H9 (cell line): Measurements from ENCODE around the gene NCAM1. TPM values are rescaled to one million over a fixed set of nuclear protein-coding genes. Genes with fewer than 3 reads are reported as not detected.

Experiments used
- DNase-seq: peaks from one replicate; pipeline ENCODE4 v3.0.0-alpha.2; 2017
- H2AFZ ChIP-seq: one replicate; pipeline ENCODE4 v1.6.1; 2013; ENCODE audit warnings: mild to moderate bottlenecking, low read length, control low read depth, moderate library complexity
- H2AK5ac ChIP-seq: 2 replicates; pipeline ENCODE4 v1.6.1; 2013; ENCODE audit warnings: low read length, control low read depth, mixed read lengths; ENCODE audit not compliant: insufficient read length
- H2BK120ac ChIP-seq: one replicate; pipeline ENCODE4 v1.6.1; 2013; ENCODE audit warnings: low read depth, mild to moderate bottlenecking, low read length, control low read depth, inconsistent platforms; ENCODE audit not compliant: poor library complexity, severe bottlenecking
- H2BK12ac ChIP-seq: 2 replicates; pipeline ENCODE4 v1.6.1; 2013; ENCODE audit warnings: low read length, control low read depth, mixed read lengths, low read depth; ENCODE audit not compliant: insufficient read length
- H2BK15ac ChIP-seq: 2 replicates; pipeline ENCODE4 v1.6.1; 2013; ENCODE audit warnings: low read depth, low read length, control low read depth
- H2BK20ac ChIP-seq: one replicate; pipeline ENCODE4 v1.6.1; 2013; ENCODE audit warnings: low read depth, mild to moderate bottlenecking, low read length, control low read depth, inconsistent platforms; ENCODE audit not compliant: poor library complexity, severe bottlenecking
- H2BK5ac ChIP-seq: 2 replicates; pipeline ENCODE4 v1.6.1; 2013; ENCODE audit warnings: low read length, control low read depth, mixed read lengths; ENCODE audit not compliant: insufficient read length
- H3K14ac ChIP-seq: 2 replicates; pipeline ENCODE4 v1.6.1; 2013; ENCODE audit warnings: low read length, control low read depth; ENCODE audit not compliant: insufficient read depth
- H3K18ac ChIP-seq: 2 replicates; pipeline ENCODE4 v1.6.1; 2013; ENCODE audit warnings: low read depth, mild to moderate bottlenecking, mixed read lengths, low read length, control low read depth; ENCODE audit not compliant: insufficient read length
- H3K23ac ChIP-seq: 2 replicates; pipeline ENCODE4 v1.6.1; 2013; ENCODE audit warnings: low read length, control low read depth, mixed read lengths, low read depth; ENCODE audit not compliant: insufficient read length
- H3K23me2 ChIP-seq: 2 replicates; pipeline ENCODE4 v1.6.1; 2013; ENCODE audit warnings: low read depth, mild to moderate bottlenecking, mixed read lengths, low read length, control low read depth; ENCODE audit not compliant: insufficient read length, poor library complexity, severe bottlenecking
- H3K27ac ChIP-seq: 2 replicates; pipeline ENCODE4 v1.5.1; 2013; ENCODE audit warnings: low read length, control low read depth, mixed read lengths, low read depth; ENCODE audit not compliant: insufficient read length
- H3K27me3 ChIP-seq: 2 replicates; pipeline ENCODE4 v1.6.1; 2013; ENCODE audit warnings: low read length, control low read depth, inconsistent platforms; ENCODE audit not compliant: insufficient read depth
- H3K4ac ChIP-seq: 2 replicates; pipeline ENCODE4 v1.6.1; 2013; ENCODE audit warnings: low read depth, mild to moderate bottlenecking, control low read depth, inconsistent platforms, low read length, moderate library complexity
- H3K4me1 ChIP-seq: 2 replicates; pipeline ENCODE4 v1.6.1; 2013; ENCODE audit warnings: low read length, control low read depth, inconsistent platforms; ENCODE audit not compliant: insufficient read depth
- H3K4me2 ChIP-seq: 2 replicates; pipeline ENCODE4 v1.6.1; 2013; ENCODE audit warnings: low read length, control low read depth, mixed read lengths; ENCODE audit not compliant: insufficient read length, insufficient read depth
- H3K56ac ChIP-seq: 2 replicates; pipeline ENCODE4 v1.6.1; 2013; ENCODE audit warnings: low read depth, mild to moderate bottlenecking, mixed read lengths, low read length, control low read depth; ENCODE audit not compliant: insufficient read length
- H3K79me1 ChIP-seq: 2 replicates; pipeline ENCODE4 v1.6.1; 2013; ENCODE audit warnings: low read depth, mild to moderate bottlenecking, moderate library complexity, low read length, control low read depth, inconsistent platforms; ENCODE audit not compliant: insufficient read depth, poor library complexity, severe bottlenecking
- H3K79me2 ChIP-seq: 2 replicates; pipeline ENCODE4 v1.6.1; 2013; ENCODE audit warnings: low read length, control low read depth, inconsistent platforms; ENCODE audit not compliant: insufficient read depth
- H3K9ac ChIP-seq: 2 replicates; pipeline ENCODE4 v1.6.1; 2013; ENCODE audit warnings: low read length, control low read depth, mixed read lengths; ENCODE audit not compliant: insufficient read length; ENCODE audit errors: extremely low read depth
- H3K9me3 ChIP-seq: one replicate; pipeline ENCODE4 v1.6.1; 2013; ENCODE audit warnings: low read depth, low read length, inconsistent platforms; ENCODE audit not compliant: control insufficient read depth
- H3T11ph ChIP-seq: one replicate; pipeline ENCODE4 v1.6.1; 2013; ENCODE audit warnings: mild to moderate bottlenecking, low read length, control low read depth, inconsistent platforms
- H4K20me1 ChIP-seq: one replicate; pipeline ENCODE4 v1.6.1; 2013; ENCODE audit not compliant: control insufficient read depth, insufficient read length, insufficient read depth
- H4K5ac ChIP-seq: 2 replicates; pipeline ENCODE4 v1.6.1; 2013; ENCODE audit warnings: low read depth, mild to moderate bottlenecking, mixed read lengths, low read length, control low read depth; ENCODE audit not compliant: insufficient read length
- H4K8ac ChIP-seq: replicated peaks from 2 replicates; pipeline ENCODE4 v1.6.1; 2013; ENCODE audit warnings: low read length, control low read depth, mixed read lengths, low read depth; ENCODE audit not compliant: insufficient read length
- H4K91ac ChIP-seq: 2 replicates; pipeline ENCODE4 v1.6.1; 2013; ENCODE audit warnings: low read depth, mild to moderate bottlenecking, moderate library complexity, mixed read lengths, low read length, control low read depth; ENCODE audit not compliant: insufficient read length
- H3K27ac Mint-ChIP-seq, 3 experiments: 2 replicates in 2 of 3; 3 replicates in 1 of 3; pipeline ENCODE4 v1.8.0; 2020 to 2021; ENCODE audit warnings: mixed read lengths in 3 of 3, mild to moderate bottlenecking in 1 of 3, moderate library complexity in 1 of 3
- H3K27me3 Mint-ChIP-seq: 2 replicates; pipeline ENCODE4 v1.8.0; 2021; ENCODE audit warnings: low read depth, mild to moderate bottlenecking, moderate library complexity, mixed read lengths
- H3K36me3 Mint-ChIP-seq, 3 experiments: 2 replicates in 2 of 3; 3 replicates in 1 of 3; pipeline ENCODE4 v1.8.0; 2020 to 2021; ENCODE audit warnings: low read depth in 3 of 3, mixed read lengths in 3 of 3; ENCODE audit not compliant: insufficient read depth in 1 of 3
- H3K4me1 Mint-ChIP-seq, 2 experiments: 2 replicates each; pipeline ENCODE4 v1.8.0; 2020; ENCODE audit warnings: mixed read lengths in 2 of 2
- H3K4me3 Mint-ChIP-seq, 2 experiments: 2 replicates in 1 of 2; 3 replicates in 1 of 2; pipeline ENCODE4 v1.8.0; 2020 to 2021; ENCODE audit warnings: mild to moderate bottlenecking in 2 of 2, mixed read lengths in 2 of 2, moderate library complexity in 1 of 2
- H3K9me3 Mint-ChIP-seq, 2 experiments: 2 replicates in 1 of 2; 3 replicates in 1 of 2; pipeline ENCODE4 v1.8.0; 2020; ENCODE audit warnings: mild to moderate bottlenecking in 2 of 2, mixed read lengths in 2 of 2, moderate library complexity in 1 of 2
- CTCF ChIP-seq: fragments of 200-600 bp; sonication (generic); conservative IDR thresholded peaks from 3 replicates; pipeline ENCODE4 v1.8.0; 2021; ENCODE audit warnings: antibody characterized with exemption, mild to moderate bottlenecking
- WGBS: extraction: QIAGEN DNeasy Blood & Tissue Kit; methylation state at CpG from one replicate; pipeline ENCODE4 v1.1.7; 2013; ENCODE audit warnings: missing lambda C conversion rate, low lambda C conversion rate, mixed read lengths; ENCODE audit not compliant: insufficient read length; ENCODE audit errors: extremely low coverage; 5-methylcytosine and 5-hydroxymethylcytosine counted together
- total RNA-seq: library from RNA; stranded (reverse); gene quantifications from 2 replicates; pipeline ENCODE4 v1.2.1, GENCODE V29; 2021

Gene NCAM1
- total RNA-seq, 1 experiment from 2014 or later, result 2.5 TPM

DNA sequence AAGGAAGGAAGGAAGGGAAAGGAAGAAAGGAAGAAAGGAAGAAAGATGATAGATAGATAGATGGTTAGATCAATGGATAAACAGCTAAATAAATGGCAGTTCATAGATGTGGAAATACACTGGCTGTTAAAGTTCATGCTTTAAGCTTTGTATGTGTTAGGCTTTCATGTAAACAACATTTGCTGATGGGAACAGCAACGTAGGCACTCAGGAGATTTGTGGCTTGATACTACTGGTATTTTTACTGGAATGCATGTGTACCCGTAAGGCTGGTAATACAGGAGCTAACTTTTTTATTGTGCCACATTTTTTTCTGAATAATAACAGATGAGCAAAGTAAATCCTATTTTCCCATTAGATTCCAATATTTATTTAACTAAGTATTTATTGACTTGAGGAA is 85.6 kb downstream of the NCAM1 start:
- H3K14ac ChIP-seq, result no peak overlapping the region
- no peak overlapping the region for H2BK12ac ChIP-seq
- no peaks in the 10 kb centered on the region for H3K9me3 ChIP-seq
- H3K56ac ChIP-seq, result no peak overlapping the region
- TF ChIP-seq CTCF, result no peak
- H2BK15ac ChIP-seq, result no peak overlapping the region
- no peak overlapping the region for H2BK5ac ChIP-seq
- DNase-seq, result no peak
- Mint-ChIP-seq H3K27me3 (no peaks in the 10 kb centered on the region; the same call in none of the 2 replicates), H3K4me3 (no peak overlapping the region), H3K9me3 (peaks cover 0 to 11% of the 10 kb centered on the region in 2 experiments; a peak in 4 of 5 replicates), H3K36me3 (peaks cover 0 to 2% (median 0%) of the 10 kb centered on the region in 3 experiments; a peak in 3 of 7 replicates), H3K27ac (no peak overlapping the region), H3K4me1 (peaks cover 12 to 13% of the 10 kb centered on the region in 2 experiments)
- H2BK120ac ChIP-seq, result no peak overlapping the region
- H3T11ph ChIP-seq, result no peak overlapping the region
- H2AK5ac ChIP-seq, result no peak overlapping the region
- H3K27ac ChIP-seq, result no peak overlapping the region
- H3K79me1 ChIP-seq, result no peaks in the 10 kb centered on the region
- no peak overlapping the region for H3K9ac ChIP-seq
- no peak overlapping the region for H2BK20ac ChIP-seq
- no peaks in the 10 kb centered on the region for H3K79me2 ChIP-seq
- no peak overlapping the region for H3K4me2 ChIP-seq
- no peaks in the 10 kb centered on the region for H3K23me2 ChIP-seq
- no peak overlapping the region for H4K5ac ChIP-seq
- no peaks in the 10 kb centered on the region for H3K27me3 ChIP-seq
- H4K8ac ChIP-seq, result no peak overlapping the region
- no peaks in the 10 kb centered on the region for H4K20me1 ChIP-seq
- no CpG with 5 or more reads among the region's 2 CpGs for WGBS
- H2AFZ ChIP-seq, result no peak overlapping the region
- H3K4me1 ChIP-seq, result peaks cover 3% of the 10 kb centered on the region; the same call in 1 of the 2 replicates
- H3K23ac ChIP-seq, result no peak overlapping the region
- H3K18ac ChIP-seq, result no peak overlapping the region
- H3K4ac ChIP-seq, result no peak overlapping the region
- H4K91ac ChIP-seq, result no peak overlapping the region
